Stimulated activated CD8-positive, alpha-beta memory T cell treated with anti-CD3 and anti-CD28 coated beads, Interleukin-7, amount 100 ng/mL, for 48 hours (primary cell): ENCODE measurements around the gene ACTR3C.
"Not testable (repeated sequence)": the region's sequence is repeated elsewhere in the genome, so short reads cannot be mapped to it uniquely, and the experiment has no call there.

Experiments
- DNase-seq, 2 donors: peaks; one replicate each; pipeline ENCODE4 v3.0.0-alpha.2; 2020; ENCODE audit warnings: low read depth in 1 of 2; ENCODE audit errors: extremely low read depth in 1 of 2

Gene ACTR3C

GRCh38 chr7:150219941-150220658 is 103.2 kb downstream of the ACTR3C start:
- DNase-seq = not testable (repeated sequence)

GRCh38 chr7:150206848-150207247 is 116.5 kb downstream of the ACTR3C start:
- not testable (repeated sequence) for DNase-seq

- not testable (repeated sequence) for DNase-seq
Measured at GRCh38 chr7:150205866-150206265, 117.5 kb downstream of the ACTR3C start.

- not testable (repeated sequence) for DNase-seq
Measured at GRCh38 chr7:150204577-150204976, 118.8 kb downstream of the ACTR3C start.

- not testable (repeated sequence) for DNase-seq
Measured at GRCh38 chr7:150202894-150203293, 120.5 kb downstream of the ACTR3C start.
